Activated CD8-positive, alpha-beta T cell treated with anti-CD3 and anti-CD28 coated beads for 36 hours (primary cell): ENCODE measurements around the gene SLFN14. TPM values are rescaled to one million over a fixed set of nuclear protein-coding genes. Genes with fewer than 3 reads are reported as not detected.

Experiments
- ATAC-seq: fragments of 200-7000 bp; cut with Tn5 transposase; one replicate; pipeline ENCODE4 v1.10.0; 2021; ENCODE audit warnings: mild to moderate bottlenecking, moderate library complexity
- CTCF ChIA-PET: fragments of 350-600 bp; sonication (Branson Sonifier 250); formaldehyde crosslinking; loops from one replicate; lab custom pipeline; 2021; ENCODE audit warnings: antibody characterized with exemption; lab: Charles Lee
- POLR2A ChIA-PET: fragments of 350-600 bp; sonication (Branson Sonifier 250); formaldehyde crosslinking; loops from one replicate; lab custom pipeline; 2021; ENCODE audit warnings: antibody characterized with exemption; lab: Charles Lee
- DNase-seq: peaks from one replicate; pipeline ENCODE4 v3.0.0-alpha.2; 2020
- H3K27ac Mint-ChIP-seq: one replicate; pipeline ENCODE4 v1.8.0; 2021; ENCODE audit warnings: mild to moderate bottlenecking, mixed read lengths
- H3K27me3 Mint-ChIP-seq: one replicate; pipeline ENCODE4 v1.8.0; 2021; ENCODE audit warnings: mixed read lengths
- H3K36me3 Mint-ChIP-seq: one replicate; pipeline ENCODE4 v1.8.0; 2021; ENCODE audit warnings: low read depth, mixed read lengths
- H3K4me1 Mint-ChIP-seq: one replicate; pipeline ENCODE4 v1.8.0; 2021; ENCODE audit warnings: low read depth, mixed read lengths
- H3K4me3 Mint-ChIP-seq: one replicate; pipeline ENCODE4 v1.8.0; 2021; ENCODE audit warnings: mild to moderate bottlenecking, moderate library complexity, mixed read lengths
- H3K9me3 Mint-ChIP-seq: one replicate; pipeline ENCODE4 v1.8.0; 2021; ENCODE audit warnings: mixed read lengths
- CTCF ChIP-seq: fragments of 200-600 bp; IDR thresholded peaks from one replicate; pipeline ENCODE4 v1.8.0; 2022; ENCODE audit warnings: antibody characterized with exemption, mild to moderate bottlenecking
- intact Hi-C: fragments of 100-400 bp; cut with micrococcal nuclease; formaldehyde crosslinking; loops from one replicate; pipeline ENCODE4 v1.10.0; 2022
- total RNA-seq, 2 experiments: library from RNA; stranded (reverse); gene quantifications; one replicate each; pipeline ENCODE4 v1.2.3, GENCODE V29; 2021

Gene SLFN14
- total RNA-seq, 2 experiments from 2014 or later: 0.11 TPM; not detected in 1

DNA sequence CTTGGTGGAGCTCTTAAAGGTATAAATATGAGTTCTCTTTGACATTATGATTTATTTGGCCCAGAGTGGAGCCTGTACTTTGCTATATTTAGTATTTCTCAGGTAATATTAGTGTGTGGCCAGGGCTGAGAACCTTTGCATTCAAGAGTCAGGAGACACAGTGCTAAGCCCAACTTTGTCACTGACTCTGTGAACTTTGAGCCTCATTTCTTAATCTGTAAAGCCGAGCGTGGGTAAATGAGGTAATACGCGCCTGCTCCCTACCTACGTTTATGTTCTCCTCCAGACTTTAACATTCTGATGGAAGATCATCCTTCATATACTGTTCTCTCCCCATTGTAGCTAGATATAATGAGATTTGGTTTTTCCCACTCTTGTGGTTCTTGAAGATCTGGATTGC is 37.0 kb upstream of the SLFN14 start:
- Mint-ChIP-seq H3K9me3 (no peaks in the 10 kb centered on the region), H3K4me3 (no peak overlapping the region), H3K27ac (no peak overlapping the region), H3K36me3 (peaks cover 49% of the 10 kb centered on the region), H3K4me1 (peaks cover 6% of the 10 kb centered on the region), H3K27me3 (no peaks in the 10 kb centered on the region)
- ATAC-seq (no peak), DNase-seq (no peak)
- TF ChIP-seq CTCF: no peak
- POLR2A ChIA-PET: interaction anchor here (1.0 kb wide), 1 partner anchor 10 kb away, joined by 4 read pairs; no protein-coding TSS in a partner anchor
- CTCF ChIA-PET: interaction anchor here (0.6 to 1.0 kb wide), 2 partner anchors 9 to 207 kb away, joined by 3 read pairs; no protein-coding TSS in a partner anchor
- intact Hi-C loops: no loop called here

- Mint-ChIP-seq H3K4me1 (peaks cover 6% of the 10 kb centered on the region), H3K4me3 (no peak overlapping the region), H3K27ac (no peak overlapping the region), H3K27me3 (no peaks in the 10 kb centered on the region), H3K36me3 (peaks cover 47% of the 10 kb centered on the region), H3K9me3 (no peaks in the 10 kb centered on the region)
- intact Hi-C loops: no loop called here
- TF ChIP-seq CTCF: no peak
- POLR2A ChIA-PET: interaction anchor here (0.8 kb wide), 1 partner anchor 14 kb away, joined by 4 read pairs; no protein-coding TSS in a partner anchor
- ATAC-seq (no peak), DNase-seq (no peak)
- CTCF ChIA-PET: interaction anchor here (1.0 kb wide), 1 partner anchor 8 kb away, joined by 3 read pairs; no protein-coding TSS in a partner anchor
Measured at GRCh38 chr17:35596530-35597233, 36.1 kb upstream of the SLFN14 start.

- Mint-ChIP-seq H3K27ac (no peak overlapping the region), H3K4me3 (no peak overlapping the region), H3K9me3 (no peaks in the 10 kb centered on the region), H3K36me3 (peaks cover 47% of the 10 kb centered on the region), H3K27me3 (no peaks in the 10 kb centered on the region), H3K4me1 (peaks cover 6% of the 10 kb centered on the region)
- POLR2A ChIA-PET: interaction anchor here (0.8 kb wide), 2 partner anchors 9 to 13 kb away, joined by 4 read pairs; partner anchors contain the start of gene AP2B1
- TF ChIP-seq CTCF: no peak
- CTCF ChIA-PET: interaction anchor here (1.5 kb wide), 1 partner anchor 17 kb away, joined by 3 read pairs; no protein-coding TSS in a partner anchor
- DNase-seq: no peak
- intact Hi-C loops: no loop called here
- ATAC-seq: no peak
Measured at GRCh38 chr17:35596072-35596471, 35.5 kb upstream of the SLFN14 start.

DNA sequence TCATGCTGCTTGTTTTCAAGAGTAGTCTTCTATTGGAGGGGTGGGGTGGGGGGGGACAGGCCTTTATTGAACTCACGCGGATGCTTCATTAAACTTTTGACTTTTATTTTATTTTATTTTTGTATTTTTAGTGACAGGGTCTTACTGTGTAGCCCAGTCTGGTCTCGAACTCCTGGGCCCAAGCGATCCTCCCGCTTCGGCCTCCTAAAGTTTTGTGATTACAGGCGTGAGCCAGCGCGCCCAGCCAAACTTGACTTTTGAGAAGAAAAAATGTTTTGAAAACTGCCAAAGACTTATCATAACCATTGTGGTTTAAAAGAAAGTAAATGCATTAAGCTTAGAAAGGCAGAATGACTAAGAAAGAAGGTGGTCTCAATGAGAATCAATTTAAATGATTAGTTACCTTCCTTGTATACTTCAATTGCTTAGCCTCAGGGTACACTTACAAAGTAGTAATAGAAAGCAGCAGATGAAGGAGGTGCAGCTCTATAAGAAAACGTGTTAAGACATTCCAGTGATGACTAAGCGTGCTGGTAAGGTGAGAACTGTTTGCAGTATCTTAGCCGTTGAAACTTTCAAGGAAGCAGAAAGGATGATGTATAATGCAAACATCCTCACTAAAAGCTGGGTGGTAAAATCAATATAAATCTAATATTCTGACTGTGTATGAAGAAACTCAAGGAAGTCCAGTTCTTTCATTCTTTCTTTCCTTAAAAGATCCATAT is 27.7 kb upstream of the SLFN14 start:
- Mint-ChIP-seq H3K36me3 (peaks cover 9% of the 10 kb centered on the region), H3K9me3 (no peaks in the 10 kb centered on the region), H3K4me3 (peak overlapping the region; percentile 99), H3K4me1 (peaks cover 25% of the 10 kb centered on the region), H3K27ac (peak overlapping the region; percentile 99), H3K27me3 (no peaks in the 10 kb centered on the region)
- no peak for TF ChIP-seq CTCF
- DNase-seq: peak; percentile 24
- ChIA-PET CTCF (interaction anchor here (1.0 to 1.7 kb wide), 10 partner anchors 9 to 417 kb away, joined by 3 to 9 read pairs (median 4); no protein-coding TSS in a partner anchor), POLR2A (interaction anchor here (0.9 to 1.9 kb wide), 9 partner anchors 10 to 221 kb away, joined by 3 to 16 read pairs (median 4); partner anchors contain the start of genes PEX12 and TAF15)
- peak; percentile 56 for ATAC-seq
- intact Hi-C loops: loop anchor here (5.0 kb wide), 1 partner anchor 51 kb away; the partner anchor contains the start of gene SLFN12L
